ACC112 (cell line): Measurements from ENCODE around the gene ID3.
A peak's percentile ranks its signal among the peaks of the same experiment; 100 is the strongest.

ENCODE experiments used
- H2AFZ ChIP-seq: fragments of 200-600 bp; sonication (generic); one replicate; pipeline ENCODE4 v1.6.0; 2017; ENCODE audit warnings: antibody characterized with exemption, low read length; ENCODE audit not compliant: unreplicated experiment
- H3K27ac ChIP-seq: fragments of 200-600 bp; sonication (generic); 2 replicates; pipeline ENCODE4 v1.5.1; 2014; ENCODE audit warnings: low read depth, mild to moderate bottlenecking, antibody characterized with exemption, low read length, moderate library complexity
- H3K27me3 ChIP-seq: fragments of 200-600 bp; sonication (generic); 2 replicates; pipeline ENCODE4 v1.6.1; 2014; ENCODE audit warnings: mild to moderate bottlenecking, antibody characterized with exemption, low read length, moderate library complexity, mixed read lengths; ENCODE audit not compliant: insufficient read depth
- H3K36me3 ChIP-seq: fragments of 200-600 bp; sonication (generic); 2 replicates; pipeline ENCODE4 v1.6.1; 2016; ENCODE audit warnings: mild to moderate bottlenecking, antibody characterized with exemption, low read length, moderate library complexity, mixed read lengths; ENCODE audit not compliant: insufficient read depth
- H3K4me1 ChIP-seq: fragments of 200-600 bp; sonication (generic); one replicate; pipeline ENCODE4 v1.6.1; 2016; ENCODE audit warnings: low read length, mixed read lengths; ENCODE audit not compliant: insufficient read depth, unreplicated experiment, control insufficient read depth
- H3K4me3 ChIP-seq: fragments of 200-600 bp; sonication (generic); 2 replicates; pipeline ENCODE4 v1.5.1; 2014; ENCODE audit warnings: mild to moderate bottlenecking, low read depth, low read length
- H3K79me2 ChIP-seq: fragments of 200-600 bp; sonication (generic); one replicate; pipeline ENCODE4 v1.6.0; 2016; ENCODE audit warnings: low read length; ENCODE audit not compliant: control insufficient read depth, unreplicated experiment, insufficient read depth

The ID3 gene

GRCh38 chr1:23555986-23556634 is 3.2 kb downstream of the ID3 start:
- H3K36me3 ChIP-seq = peaks cover 20% of the 10 kb centered on the region; the same call in 1 of the 2 replicates
- H2AFZ ChIP-seq = no peak overlapping the region
- peak overlapping the region; percentile 94 for H3K4me3 ChIP-seq
- H3K27me3 ChIP-seq = no peaks in the 10 kb centered on the region
- H3K27ac ChIP-seq = peak overlapping the region; percentile 95
- peaks cover 43% of the 10 kb centered on the region for H3K4me1 ChIP-seq
- peaks cover 31% of the 10 kb centered on the region for H3K79me2 ChIP-seq

- Histone ChIP-seq H2AFZ (no peak overlapping the region), H3K79me2 (peaks cover 27% of the 10 kb centered on the region), H3K4me1 (peaks cover 36% of the 10 kb centered on the region), H3K4me3 (peak overlapping the region; percentile 94), H3K36me3 (peaks cover 20% of the 10 kb centered on the region; the same call in 1 of the 2 replicates), H3K27ac (peak overlapping the region; percentile 95), H3K27me3 (no peaks in the 10 kb centered on the region)
Observed at GRCh38 chr1:23555270-23555985, 3.9 kb downstream of the ID3 start.

GRCh38 chr1:23554481-23555269 is 4.6 kb downstream of the ID3 start:
- peaks cover 29% of the 10 kb centered on the region for H3K4me1 ChIP-seq
- H3K79me2 ChIP-seq = peaks cover 25% of the 10 kb centered on the region
- H3K4me3 ChIP-seq = peak overlapping the region; percentile 94
- peak overlapping the region; percentile 18 for H2AFZ ChIP-seq
- H3K27me3 ChIP-seq = no peaks in the 10 kb centered on the region
- peak overlapping the region; percentile 95 for H3K27ac ChIP-seq
- peaks cover 20% of the 10 kb centered on the region; the same call in 1 of the 2 replicates for H3K36me3 ChIP-seq

GRCh38 chr1:23554127-23554480 is 5.2 kb downstream of the ID3 start:
- peak overlapping the region; percentile 76 for H3K27ac ChIP-seq
- H3K36me3 ChIP-seq = peaks cover 19% of the 10 kb centered on the region; the same call in 1 of the 2 replicates
- H3K79me2 ChIP-seq = peaks cover 23% of the 10 kb centered on the region
- no peaks in the 10 kb centered on the region for H3K27me3 ChIP-seq
- H2AFZ ChIP-seq = no peak overlapping the region
- H3K4me3 ChIP-seq = peak overlapping the region; percentile 72
- peaks cover 29% of the 10 kb centered on the region for H3K4me1 ChIP-seq

- Histone ChIP-seq H3K4me1 (peaks cover 33% of the 10 kb centered on the region), H3K79me2 (peaks cover 17% of the 10 kb centered on the region), H3K27ac (no peak overlapping the region; the same call in 1 of the 2 replicates), H3K4me3 (no peak overlapping the region), H3K27me3 (no peaks in the 10 kb centered on the region), H3K36me3 (peaks cover 13% of the 10 kb centered on the region; the same call in 1 of the 2 replicates), H2AFZ (no peak overlapping the region)
Observed at GRCh38 chr1:23553231-23554126, 5.8 kb downstream of the ID3 start.

GRCh38 chr1:23551849-23552248 is 7.5 kb downstream of the ID3 start:
- no peaks in the 10 kb centered on the region for H3K27me3 ChIP-seq
- peaks cover under 1% of the 10 kb centered on the region for H3K79me2 ChIP-seq
- no peak overlapping the region for H2AFZ ChIP-seq
- no peak overlapping the region for H3K27ac ChIP-seq
- no peaks in the 10 kb centered on the region for H3K36me3 ChIP-seq
- H3K4me3 ChIP-seq = no peak overlapping the region
- H3K4me1 ChIP-seq = peaks cover 28% of the 10 kb centered on the region

GRCh38 chr1:23548704-23549143 is 10.6 kb downstream of the ID3 start:
- Histone ChIP-seq H3K36me3 (no peaks in the 10 kb centered on the region), H3K27ac (no peak overlapping the region), H3K27me3 (no peaks in the 10 kb centered on the region), H3K4me1 (peaks cover 6% of the 10 kb centered on the region), H3K79me2 (no peaks in the 10 kb centered on the region), H2AFZ (no peak overlapping the region), H3K4me3 (no peak overlapping the region)

- no peak overlapping the region for H3K27ac ChIP-seq
- no peak overlapping the region for H2AFZ ChIP-seq
- no peaks in the 10 kb centered on the region for H3K79me2 ChIP-seq
- H3K36me3 ChIP-seq = no peaks in the 10 kb centered on the region
- H3K4me3 ChIP-seq = no peak overlapping the region
- peaks cover 6% of the 10 kb centered on the region for H3K4me1 ChIP-seq
- H3K27me3 ChIP-seq = no peaks in the 10 kb centered on the region
Observed at GRCh38 chr1:23546897-23547584, 12.3 kb downstream of the ID3 start.

GRCh38 chr1:23545851-23546250 is 13.4 kb downstream of the ID3 start:
- Histone ChIP-seq H3K4me3 (no peak overlapping the region), H3K79me2 (no peaks in the 10 kb centered on the region), H3K4me1 (peaks cover 6% of the 10 kb centered on the region), H3K36me3 (no peaks in the 10 kb centered on the region), H3K27me3 (no peaks in the 10 kb centered on the region), H3K27ac (no peak overlapping the region), H2AFZ (no peak overlapping the region)
